Endothelial cell of umbilical vein (primary cell): Measurements from ENCODE around the gene RASGEF1C. TPM values are rescaled to one million over a fixed set of nuclear protein-coding genes. Genes with fewer than 3 reads are reported as not detected.

Experiments used
- BruUV-seq: library from RNA; stranded (reverse); fragments of 400-500 nt; replicated peaks from 2 replicates; lab custom pipeline; 2021; lab: Mats Ljungman, UMichigan
- CTCF ChIA-PET: fragments of 300-600, 350-600 bp; sonication (Branson Sonifier 250); formaldehyde crosslinking; loops from one replicate; lab custom pipeline; 2021; ENCODE audit warnings: antibody characterized with exemption, inconsistent platforms; lab: Charles Lee
- POLR2A ChIA-PET: fragments of 300-600, 350-600 bp; sonication (Branson Sonifier 250); formaldehyde crosslinking; loops from one replicate; lab custom pipeline; 2021; ENCODE audit warnings: antibody characterized with exemption, inconsistent platforms; lab: Charles Lee
- DNase-seq: peaks from one replicate; pipeline ENCODE4 v3.0.0-alpha.2; 2011; ENCODE audit warnings: low read depth, low spot score
- FAIRE-seq: peaks from 2 replicates; lab custom pipeline; 2011; peaks lifted over from hg19 to GRCh38; lab: Jason Lieb, UNC
- H2AFZ ChIP-seq: 2 replicates; pipeline ENCODE4 v1.6.0; 2012; ENCODE audit warnings: low read depth, low read length, control low read depth, inconsistent platforms
- H3K27ac ChIP-seq: 2 replicates; pipeline ENCODE4 v1.5.1; 2011; ENCODE audit warnings: low read depth, mild to moderate bottlenecking, control low read depth, low read length, moderate library complexity; ENCODE audit not compliant: insufficient read depth
- H3K27me3 ChIP-seq, 2 experiments: 2 replicates each; pipeline versions ENCODE4 v1.6.0 to v1.6.1; 2011; ENCODE audit warnings: low read length in 2 of 2, mixed read lengths in 1 of 2; ENCODE audit not compliant: control insufficient read depth in 2 of 2, insufficient read depth in 2 of 2
- H3K36me3 ChIP-seq, 2 experiments: 2 replicates in 1 of 2; 3 replicates in 1 of 2; pipeline ENCODE4 v1.5.1; 2011; ENCODE audit warnings: low read length in 2 of 2, mild to moderate bottlenecking in 1 of 2, moderate library complexity in 1 of 2; ENCODE audit not compliant: control insufficient read depth in 2 of 2, insufficient read depth in 2 of 2; ENCODE audit errors: extremely low read depth in 1 of 2
- H3K4me1 ChIP-seq: 3 replicates; pipeline ENCODE4 v1.5.1; 2011; ENCODE audit warnings: mild to moderate bottlenecking, low read length; ENCODE audit not compliant: control insufficient read depth, insufficient read depth; ENCODE audit errors: extremely low read depth
- H3K4me2 ChIP-seq: 2 replicates; pipeline ENCODE4 v1.6.1; 2011; ENCODE audit warnings: low read length, control low read depth, mixed read lengths; ENCODE audit not compliant: insufficient read depth
- H3K4me3 ChIP-seq, 3 experiments: fragments of 200-600 bp in 1 of 3; sonication (generic), shearing (Covaris generic) in 1 of 3; replicated peaks in 1 of 3; 2 replicates each; pipeline ENCODE4 v1.5.1; 2011 to 2016; ENCODE audit warnings: control low read depth in 3 of 3, low read length in 3 of 3, mild to moderate bottlenecking in 2 of 3, inconsistent platforms in 1 of 3, low read depth in 1 of 3, moderate library complexity in 1 of 3; ENCODE audit not compliant: insufficient read depth in 1 of 3
- H3K79me2 ChIP-seq: 2 replicates; pipeline ENCODE4 v1.6.0; 2012; ENCODE audit warnings: low read length, inconsistent platforms; ENCODE audit not compliant: control insufficient read depth, insufficient read depth
- H3K9ac ChIP-seq: replicated peaks from 2 replicates; pipeline ENCODE3; 2011; ENCODE audit warnings: low read length, control low read depth; ENCODE audit not compliant: insufficient read depth; ENCODE audit errors: extremely low read depth
- H3K9me1 ChIP-seq: replicated peaks from 3 replicates; pipeline ENCODE4 v1.6.0; 2011; ENCODE audit warnings: mild to moderate bottlenecking, low read length; ENCODE audit not compliant: control insufficient read depth, insufficient read depth; ENCODE audit errors: extremely low read depth
- H3K9me3 ChIP-seq: replicated peaks from 2 replicates; pipeline ENCODE4 v1.5.1; 2012; ENCODE audit warnings: low read length, inconsistent platforms; ENCODE audit not compliant: control insufficient read depth, insufficient read depth
- H4K20me1 ChIP-seq: replicated peaks from 2 replicates; pipeline ENCODE3; 2011; ENCODE audit warnings: mild to moderate bottlenecking, low read length; ENCODE audit not compliant: control insufficient read depth, insufficient read depth; ENCODE audit errors: extremely low read depth
- EZH2 ChIP-seq: IDR thresholded peaks from 2 replicates; pipeline ENCODE4 v1.6.1; 2012; ENCODE audit warnings: borderline replicate concordance, low read depth, mild to moderate bottlenecking, moderate library complexity, low read length, inconsistent platforms; ENCODE audit not compliant: severe bottlenecking
- FOS ChIP-seq: IDR thresholded peaks from 2 replicates; pipeline ENCODE4 v1.6.1; 2011; ENCODE audit warnings: mild to moderate bottlenecking, low read length, moderate library complexity, borderline replicate concordance; ENCODE audit not compliant: insufficient read depth
- GATA2 ChIP-seq: IDR thresholded peaks from 2 replicates; pipeline ENCODE4 v1.7.0; 2011; ENCODE audit warnings: low read depth, mild to moderate bottlenecking, moderate library complexity, mixed read lengths, low read length; ENCODE audit not compliant: insufficient read length, insufficient read depth
- JUN ChIP-seq: IDR thresholded peaks from 2 replicates; pipeline ENCODE4 v1.6.1; 2011; ENCODE audit warnings: borderline replicate concordance, low read depth; ENCODE audit not compliant: insufficient read length, insufficient read depth
- MYC ChIP-seq: IDR thresholded peaks from one replicate; pipeline ENCODE4 v1.6.1; 2011; ENCODE audit warnings: mild to moderate bottlenecking, low read depth, low read length
- POLR2AphosphoS5 ChIP-seq: IDR thresholded peaks from 2 replicates; pipeline ENCODE4 v1.6.1; 2012; ENCODE audit warnings: low read depth, mild to moderate bottlenecking, control low read depth, low read length, moderate library complexity; ENCODE audit not compliant: insufficient read depth
- dilution Hi-C: fragments of 300-500 bp; cut with MboI; formaldehyde crosslinking; loops from one replicate; pipeline ENCODE4 v1.15.0; 2019; ENCODE audit warnings: low sequenced_read_pairs; ENCODE audit not compliant: extremely low pct_ligation_motif_present
- intact Hi-C: fragments of 100-400 bp; cut with micrococcal nuclease; formaldehyde crosslinking; loops from one replicate; pipeline ENCODE4 v1.10.0; 2022
- polyA plus RNA-seq, 4 experiments: library from polyadenylated mRNA; depleted of rRNA in 3 of 4; stranded (reverse) in 3 of 4; unstranded in 1 of 4; fragments of >200 nt; gene quantifications; 2 replicates each; pipeline versions ENCODE4 v1.2.1 to v1.2.3, GENCODE V29; 2011 to 2012; ENCODE audit warnings: missing spikeins in 1 of 4
- total RNA-seq: library from RNA; stranded (reverse); gene quantifications from 2 replicates; pipeline ENCODE4 v1.2.3, GENCODE V29; 2021
- TF ChIP-seq, protein P1 (sequence below), 2 donors: IDR thresholded peaks; 1 replicate in 1 of 2; 2 replicates in 1 of 2; pipeline ENCODE4 v1.5.1; 2011; ENCODE audit warnings: low read length in 2 of 2, mild to moderate bottlenecking in 2 of 2, moderate library complexity in 2 of 2, control low read depth in 1 of 2, inconsistent platforms in 1 of 2, low read depth in 1 of 2; ENCODE audit not compliant: insufficient read depth in 1 of 2; ENCODE audit errors: extremely low read depth in 1 of 2

The RASGEF1C gene
- total and polyA plus RNA-seq, 2 donors (not counting 3 experiments of a cell fraction or from before 2014, with no cell fraction given): not detected

- no peak overlapping the region for H3K9ac ChIP-seq
- H2AFZ ChIP-seq: no peak overlapping the region
- H3K4me2 ChIP-seq: no peak overlapping the region
- no peaks in the 10 kb centered on the region for H3K9me1 ChIP-seq
- DNase-seq (no peak), FAIRE-seq (no peak)
- intact Hi-C loops: loop anchor here (10.0 kb wide), 1 partner anchor 544 kb away; the partner anchor contains the start of gene RUFY1
- no TSS peak for BruUV-seq
- H4K20me1 ChIP-seq: no peaks in the 10 kb centered on the region
- TF ChIP-seq, protein P1, sequence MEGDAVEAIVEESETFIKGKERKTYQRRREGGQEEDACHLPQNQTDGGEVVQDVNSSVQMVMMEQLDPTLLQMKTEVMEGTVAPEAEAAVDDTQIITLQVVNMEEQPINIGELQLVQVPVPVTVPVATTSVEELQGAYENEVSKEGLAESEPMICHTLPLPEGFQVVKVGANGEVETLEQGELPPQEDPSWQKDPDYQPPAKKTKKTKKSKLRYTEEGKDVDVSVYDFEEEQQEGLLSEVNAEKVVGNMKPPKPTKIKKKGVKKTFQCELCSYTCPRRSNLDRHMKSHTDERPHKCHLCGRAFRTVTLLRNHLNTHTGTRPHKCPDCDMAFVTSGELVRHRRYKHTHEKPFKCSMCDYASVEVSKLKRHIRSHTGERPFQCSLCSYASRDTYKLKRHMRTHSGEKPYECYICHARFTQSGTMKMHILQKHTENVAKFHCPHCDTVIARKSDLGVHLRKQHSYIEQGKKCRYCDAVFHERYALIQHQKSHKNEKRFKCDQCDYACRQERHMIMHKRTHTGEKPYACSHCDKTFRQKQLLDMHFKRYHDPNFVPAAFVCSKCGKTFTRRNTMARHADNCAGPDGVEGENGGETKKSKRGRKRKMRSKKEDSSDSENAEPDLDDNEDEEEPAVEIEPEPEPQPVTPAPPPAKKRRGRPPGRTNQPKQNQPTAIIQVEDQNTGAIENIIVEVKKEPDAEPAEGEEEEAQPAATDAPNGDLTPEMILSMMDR (IDR thresholded peaks at IDR 0.05; ENCODE audit: extremely low read depth in 1 of 2, insufficient read depth in 1 of 2, low read depth in 1 of 2, low read length in 2 of 2): no peak
- TF ChIP-seq JUN: no peak
- no peak for TF ChIP-seq EZH2
- TF ChIP-seq FOS: no peak
- no peak for TF ChIP-seq MYC
- TF ChIP-seq GATA2: no peak
- TF ChIP-seq POLR2AphosphoS5: no peak
- no peaks in the 10 kb centered on the region for H3K36me3 ChIP-seq
- no peaks in the 10 kb centered on the region for H3K79me2 ChIP-seq
- H3K4me1 ChIP-seq: no peaks in the 10 kb centered on the region
- no peaks in the 10 kb centered on the region for H3K27me3 ChIP-seq
- POLR2A ChIA-PET: no interaction called here
- CTCF ChIA-PET: no interaction called here
- dilution Hi-C loops: no loop called here
- H3K4me3 ChIP-seq: no peak overlapping the region
- H3K9me3 ChIP-seq: no peaks in the 10 kb centered on the region
- H3K27ac ChIP-seq: no peak overlapping the region
Measured at GRCh38 chr5:180098991-180099732, 109.8 kb downstream of the RASGEF1C start.
